Keratinocyte (primary cell): ENCODE results near the gene CANT1. TPM values are rescaled to one million over a fixed set of nuclear protein-coding genes. Genes with fewer than 3 reads are reported as not detected.

Source experiments
- DNase-seq: peaks from one replicate; pipeline ENCODE4 v3.0.0-alpha.2; 2011; ENCODE audit warnings: low read depth, missing footprints, low spot score
- FAIRE-seq: peaks from 2 replicates; lab custom pipeline; 2011; peaks lifted over from hg19 to GRCh38; lab: Jason Lieb, UNC
- H2AFZ ChIP-seq: 2 replicates; pipeline ENCODE4 v1.6.0; 2012; ENCODE audit warnings: low read length, control low read depth, inconsistent platforms; ENCODE audit not compliant: control insufficient read depth
- H3K27ac ChIP-seq: 2 replicates; pipeline ENCODE4 v1.5.1; 2011; ENCODE audit warnings: low read length; ENCODE audit not compliant: control insufficient read depth, insufficient read depth
- H3K27me3 ChIP-seq: 3 replicates; pipeline ENCODE4 v1.6.0; 2011; ENCODE audit warnings: low read length; ENCODE audit not compliant: control insufficient read depth, insufficient read depth; ENCODE audit errors: extremely low read depth
- H3K36me3 ChIP-seq, 2 experiments: 2 replicates in 1 of 2; 3 replicates in 1 of 2; pipeline ENCODE4 v1.5.1; 2011; ENCODE audit warnings: low read length in 2 of 2, mild to moderate bottlenecking in 1 of 2; ENCODE audit not compliant: control insufficient read depth in 2 of 2, insufficient read depth in 2 of 2; ENCODE audit errors: extremely low read depth in 1 of 2
- H3K4me1 ChIP-seq: 3 replicates; pipeline ENCODE4 v1.5.1; 2011; ENCODE audit warnings: low read length; ENCODE audit not compliant: control insufficient read depth, insufficient read depth; ENCODE audit errors: extremely low read depth
- H3K4me2 ChIP-seq: 3 replicates; pipeline ENCODE4 v1.6.0; 2011; ENCODE audit warnings: low read depth, low read length; ENCODE audit not compliant: control insufficient read depth, insufficient read depth; ENCODE audit errors: extremely low read depth
- H3K4me3 ChIP-seq, 3 experiments: fragments of 200-600 bp in 1 of 3; sonication (generic) in 1 of 3; 2 replicates in 2 of 3; 3 replicates in 1 of 3; pipeline ENCODE4 v1.5.1; 2011 to 2016; ENCODE audit warnings: low read length in 3 of 3, mild to moderate bottlenecking in 3 of 3, control low read depth in 2 of 3, inconsistent platforms in 1 of 3, low read depth in 1 of 3, mixed read lengths in 1 of 3, mixed run types in 1 of 3, moderate library complexity in 1 of 3; ENCODE audit not compliant: control insufficient read depth in 2 of 3, insufficient read depth in 2 of 3; ENCODE audit errors: extremely low read depth in 1 of 3
- H3K79me2 ChIP-seq: 2 replicates; pipeline ENCODE4 v1.6.0; 2012; ENCODE audit warnings: low read length; ENCODE audit not compliant: control insufficient read depth, insufficient read depth
- H3K9ac ChIP-seq: 3 replicates; pipeline ENCODE4 v1.6.0; 2011; ENCODE audit warnings: low read length; ENCODE audit not compliant: control insufficient read depth, insufficient read depth; ENCODE audit errors: extremely low read depth
- H3K9me1 ChIP-seq: 3 replicates; pipeline ENCODE4 v1.6.0; 2011; ENCODE audit warnings: low read length; ENCODE audit not compliant: control insufficient read depth, insufficient read depth; ENCODE audit errors: extremely low read depth
- H3K9me3 ChIP-seq: 2 replicates; pipeline ENCODE4 v1.5.1; 2012; ENCODE audit warnings: low read depth, low read length; ENCODE audit not compliant: control insufficient read depth
- H4K20me1 ChIP-seq: 3 replicates; pipeline ENCODE4 v1.6.0; 2011; ENCODE audit warnings: low read length; ENCODE audit not compliant: control insufficient read depth, insufficient read depth; ENCODE audit errors: extremely low read depth
- CTCF ChIP-seq, 3 experiments: IDR thresholded peaks in 1 of 3; conservative IDR thresholded peaks in 1 of 3; optimal IDR thresholded peaks in 1 of 3; 2 replicates in 2 of 3; 3 replicates in 1 of 3; pipeline versions ENCODE3 to v1.5.1; 2011; ENCODE audit warnings: low read length in 3 of 3, mild to moderate bottlenecking in 3 of 3, moderate library complexity in 2 of 3, control low read depth in 1 of 3, inconsistent platforms in 1 of 3; ENCODE audit not compliant: insufficient read depth in 2 of 3; ENCODE audit errors: extremely low read depth in 1 of 3
- EZH2 ChIP-seq: IDR thresholded peaks from one replicate; pipeline ENCODE4 v1.6.1; 2012; ENCODE audit warnings: inconsistent platforms, mild to moderate bottlenecking, low read length, moderate library complexity
- dilution Hi-C: fragments of 300-500 bp; cut with MboI; formaldehyde crosslinking; loops from one replicate; pipeline ENCODE4 v1.7.0; 2020; ENCODE audit warnings: low sequenced_read_pairs; ENCODE audit not compliant: extremely low pct_ligation_motif_present
- polyA plus RNA-seq, 5 experiments: library from polyadenylated mRNA; depleted of rRNA in 3 of 5; stranded (reverse) in 3 of 5; stranded (forward) in 1 of 5; unstranded in 1 of 5; fragments of >200 nt; gene quantifications; 1 replicate in 1 of 5; 2 replicates in 3 of 5; 3 replicates in 1 of 5; pipeline versions ENCODE4 v1.2.1 to v1.2.3, GENCODE V29; 2011 to 2012; ENCODE audit warnings: missing spikeins in 2 of 5, low read depth in 1 of 5, low replicate concordance in 1 of 5

The CANT1 gene
- polyA plus RNA-seq, 1 donor (not counting 4 experiments of a cell fraction or from before 2014, with no cell fraction given): 53.2 TPM

GRCh38 chr17:79017546-79018369, 8.2 kb upstream of the CANT1 start:
- Histone ChIP-seq H3K27ac (no peak overlapping the region), H3K79me2 (no peaks in the 10 kb centered on the region), H2AFZ (no peak overlapping the region), H3K27me3 (no peaks in the 10 kb centered on the region), H3K4me3 (no peak overlapping the region), H4K20me1 (no peaks in the 10 kb centered on the region), H3K36me3 (no peaks in the 10 kb centered on the region), H3K9me1 (no peaks in the 10 kb centered on the region), H3K9ac (no peak overlapping the region), H3K9me3 (no peaks in the 10 kb centered on the region), H3K4me2 (no peak overlapping the region), H3K4me1 (peaks cover 31% of the 10 kb centered on the region)
- dilution Hi-C loops: no loop called here
- FAIRE-seq: no peak
- no peak for DNase-seq
- no peak for TF ChIP-seq CTCF (optimal IDR thresholded peaks at IDR 0.05 in 1 of 3, IDR thresholded peaks at IDR 0.05 in 1 of 3, conservative IDR thresholded peaks at IDR 0.05 in 1 of 3; ENCODE audit: extremely low read depth in 1 of 3, insufficient read depth in 2 of 3, low read length in 3 of 3)
- TF ChIP-seq EZH2: no peak

GRCh38 chr17:79014158-79014758, 4.7 kb upstream of the CANT1 start:
- Histone ChIP-seq H3K36me3 (no peaks in the 10 kb centered on the region), H3K27me3 (no peaks in the 10 kb centered on the region), H4K20me1 (no peaks in the 10 kb centered on the region), H3K9me1 (no peaks in the 10 kb centered on the region), H3K27ac (no peak overlapping the region), H2AFZ (no peak overlapping the region), H3K9ac (no peak overlapping the region), H3K79me2 (peaks cover 3% of the 10 kb centered on the region), H3K4me2 (no peak overlapping the region), H3K4me3 (no peak overlapping the region), H3K4me1 (peaks cover 30% of the 10 kb centered on the region), H3K9me3 (no peaks in the 10 kb centered on the region)
- DNase-seq (no peak), FAIRE-seq (no peak)
- dilution Hi-C loops: no loop called here
- TF ChIP-seq EZH2 (no peak), CTCF (optimal IDR thresholded peaks at IDR 0.05 in 1 of 3, IDR thresholded peaks at IDR 0.05 in 1 of 3, conservative IDR thresholded peaks at IDR 0.05 in 1 of 3; ENCODE audit: extremely low read depth in 1 of 3, insufficient read depth in 2 of 3, low read length in 3 of 3) (no peak)
